Activated naive CD8-positive, alpha-beta T cell treated with anti-CD3 and anti-CD28 coated beads, Interleukin-2, amount 10 ng/mL, durations not matched to agents 7 days and 5 days (primary cell): ENCODE measurements around the gene PPP4R4. TPM values are rescaled to one million over a fixed set of nuclear protein-coding genes. Genes with fewer than 3 reads are reported as not detected.

Experiments used
- ATAC-seq: fragments of 150-1000 bp; cut with Tn5 transposase; one replicate; pipeline ENCODE4 v1.10.0; 2021; ENCODE audit warnings: low read depth, moderate library complexity
- POLR2A ChIA-PET: fragments of 350-600 bp; sonication (Branson Sonifier 250); formaldehyde crosslinking; loops from one replicate; lab custom pipeline; 2021; ENCODE audit warnings: antibody characterized with exemption; lab: Charles Lee
- DNase-seq: peaks from one replicate; pipeline ENCODE4 v3.0.0; 2021
- H3K27ac Mint-ChIP-seq: one replicate; pipeline ENCODE4 v1.8.0; 2022; ENCODE audit warnings: mild to moderate bottlenecking, mixed read lengths
- H3K27me3 Mint-ChIP-seq: one replicate; pipeline ENCODE4 v1.8.0; 2022; ENCODE audit warnings: mild to moderate bottlenecking, moderate library complexity, mixed read lengths
- H3K36me3 Mint-ChIP-seq: one replicate; pipeline ENCODE4 v1.8.0; 2021; ENCODE audit warnings: mild to moderate bottlenecking, mixed read lengths
- H3K4me1 Mint-ChIP-seq: one replicate; pipeline ENCODE4 v1.8.0; 2021; ENCODE audit warnings: mixed read lengths
- H3K4me3 Mint-ChIP-seq: one replicate; pipeline ENCODE4 v1.8.0; 2022; ENCODE audit warnings: mild to moderate bottlenecking, moderate library complexity, mixed read lengths
- H3K9me3 Mint-ChIP-seq: one replicate; pipeline ENCODE4 v1.8.0; 2021; ENCODE audit warnings: mixed read lengths
- total RNA-seq, 2 experiments: library from RNA; stranded (reverse); gene quantifications; one replicate each; pipeline ENCODE4 v1.2.3, GENCODE V29; 2021

Gene PPP4R4
- total RNA-seq, 2 experiments from 2014 or later, result 0.47 to 0.57 TPM

DNA sequence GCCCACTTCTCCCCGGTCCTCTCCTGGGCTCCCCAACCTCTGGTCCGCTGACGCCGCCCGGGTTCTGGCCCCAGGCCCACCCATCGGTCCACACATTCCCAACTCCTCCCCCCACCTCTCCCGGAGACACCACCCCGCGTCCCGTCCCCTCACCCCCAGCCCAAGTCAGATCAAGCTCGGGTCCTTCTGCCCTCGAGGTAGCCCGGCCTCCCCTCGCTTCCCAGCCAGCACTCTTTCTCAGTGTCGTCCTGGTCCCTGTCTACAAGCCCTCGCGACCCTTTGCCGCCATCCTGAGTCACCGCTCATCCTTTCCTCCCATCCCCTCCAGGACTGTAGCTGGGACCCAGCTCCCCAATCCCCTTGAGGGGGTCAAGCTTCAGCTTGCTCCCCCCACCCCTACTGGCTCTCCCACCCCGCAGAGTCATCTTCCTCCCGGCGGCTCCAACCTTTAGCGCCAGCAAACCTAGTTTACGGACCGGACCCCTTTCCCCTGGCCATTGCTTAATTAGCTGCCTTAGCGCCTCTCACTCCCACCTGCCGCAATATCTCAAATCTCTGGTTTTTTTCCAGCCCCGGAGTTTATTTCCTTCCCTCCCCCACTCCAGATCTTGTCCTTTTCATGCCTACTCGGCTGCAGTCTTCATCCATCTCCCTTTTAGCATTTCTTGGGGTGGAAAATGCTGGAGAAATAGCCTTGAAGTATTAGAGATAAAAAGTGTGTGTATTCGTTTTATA lies 1.1 kb downstream of the PPP4R4 start:
- no peaks in the 10 kb centered on the region for H3K9me3 Mint-ChIP-seq
- peaks cover 58% of the 10 kb centered on the region for H3K27me3 Mint-ChIP-seq
- no peak for ATAC-seq
- peak overlapping the region; percentile 77 for H3K4me3 Mint-ChIP-seq
- H3K36me3 Mint-ChIP-seq, result peaks cover 1% of the 10 kb centered on the region
- POLR2A ChIA-PET, result interaction anchor here (0.7 kb wide), 1 partner anchor 13 kb away, joined by 3 read pairs; no protein-coding TSS in a partner anchor
- H3K27ac Mint-ChIP-seq, result peak overlapping the region; percentile 43
- peaks cover 15% of the 10 kb centered on the region for H3K4me1 Mint-ChIP-seq
- DNase-seq, result no peak

DNA sequence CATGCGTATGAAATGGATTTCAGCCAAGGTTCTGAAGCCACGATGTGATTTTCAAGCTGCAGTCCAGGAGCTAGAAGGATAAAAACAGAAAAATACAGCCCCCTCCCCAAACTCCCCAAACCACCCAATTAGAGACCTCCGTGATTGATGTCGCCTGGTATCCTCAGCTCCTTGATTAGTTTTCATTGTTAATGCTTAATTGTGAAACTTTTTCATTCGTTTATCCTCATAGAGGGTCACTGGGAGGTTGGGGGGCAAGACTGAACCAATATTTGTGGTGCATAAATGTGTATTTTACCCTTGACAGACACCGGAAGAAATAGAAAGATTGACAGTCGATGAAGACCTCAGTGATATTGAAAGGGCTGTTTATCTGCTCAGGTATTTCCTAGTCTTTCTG lies 1.6 kb downstream of the PPP4R4 start:
- H3K27me3 Mint-ChIP-seq, result peaks cover 58% of the 10 kb centered on the region

DNA sequence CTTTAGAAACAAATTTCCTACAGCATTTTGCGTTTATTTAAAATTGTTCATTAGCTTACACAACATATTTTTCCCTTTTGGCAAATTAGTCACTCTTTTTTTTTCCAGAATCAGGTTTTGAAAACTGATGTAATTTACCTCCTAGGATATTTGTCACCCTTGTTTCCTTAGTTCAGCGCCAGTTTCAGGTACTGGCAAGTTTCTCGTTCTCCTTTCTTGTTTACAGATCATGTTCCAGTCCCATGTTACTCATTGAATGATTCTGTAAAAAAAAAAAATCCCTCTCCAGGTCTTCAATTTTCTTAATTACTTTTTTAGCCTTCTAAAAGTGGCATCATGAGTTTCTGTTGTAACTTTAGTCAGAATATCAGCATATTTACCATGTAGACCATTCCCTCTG lies 2.7 kb downstream of the PPP4R4 start:
- Mint-ChIP-seq H3K36me3 (peaks cover 1% of the 10 kb centered on the region), H3K27me3 (peaks cover 52% of the 10 kb centered on the region), H3K4me3 (no peak overlapping the region), H3K9me3 (no peaks in the 10 kb centered on the region), H3K27ac (no peak overlapping the region), H3K4me1 (peaks cover 22% of the 10 kb centered on the region)
- ATAC-seq, result no peak
- POLR2A ChIA-PET, result no interaction called here
- no peak for DNase-seq

More for the DNA sequence above, 1.6 kb downstream of the PPP4R4 start:
- peaks cover 19% of the 10 kb centered on the region for H3K4me1 Mint-ChIP-seq
- H3K9me3 Mint-ChIP-seq, result no peaks in the 10 kb centered on the region
- peaks cover 1% of the 10 kb centered on the region for H3K36me3 Mint-ChIP-seq
- H3K4me3 Mint-ChIP-seq, result peak overlapping the region; percentile 77
- ATAC-seq (no peak), DNase-seq (no peak)
- POLR2A ChIA-PET, result no interaction called here
- no peak overlapping the region for H3K27ac Mint-ChIP-seq

DNA sequence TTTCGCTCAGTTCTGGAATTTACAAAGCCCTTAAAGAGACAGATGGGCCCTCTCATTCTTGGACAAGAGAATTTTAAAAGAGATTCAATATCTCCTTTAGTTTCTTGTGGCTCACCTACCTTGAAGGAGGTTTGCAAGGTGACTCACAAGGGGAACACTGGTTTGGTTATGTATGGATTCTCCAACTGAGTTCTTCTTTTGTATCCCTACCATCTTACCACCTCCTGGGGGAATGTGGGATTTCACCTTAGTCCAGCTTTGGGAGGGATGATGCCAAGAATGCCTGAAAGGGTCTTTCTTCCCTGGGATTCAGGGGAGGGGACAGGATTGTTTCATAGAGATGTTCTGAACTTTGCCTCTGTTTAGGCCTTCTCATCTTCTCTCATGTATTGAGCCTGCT lies 3.7 kb downstream of the PPP4R4 start:
- no peak overlapping the region for H3K4me3 Mint-ChIP-seq
- POLR2A ChIA-PET, result no interaction called here
- no peak for DNase-seq
- ATAC-seq, result no peak
- peaks cover 1% of the 10 kb centered on the region for H3K36me3 Mint-ChIP-seq
- no peak overlapping the region for H3K27ac Mint-ChIP-seq
- peaks cover 42% of the 10 kb centered on the region for H3K27me3 Mint-ChIP-seq
- no peaks in the 10 kb centered on the region for H3K9me3 Mint-ChIP-seq
- H3K4me1 Mint-ChIP-seq, result peaks cover 22% of the 10 kb centered on the region

GRCh38 chr14:94179244-94179643 lies 5.1 kb downstream of the PPP4R4 start:
- H3K36me3 Mint-ChIP-seq, result no peaks in the 10 kb centered on the region
- H3K4me1 Mint-ChIP-seq, result peaks cover 16% of the 10 kb centered on the region
- H3K9me3 Mint-ChIP-seq, result no peaks in the 10 kb centered on the region
- H3K27ac Mint-ChIP-seq, result no peak overlapping the region
- H3K27me3 Mint-ChIP-seq, result peaks cover 43% of the 10 kb centered on the region
- POLR2A ChIA-PET, result no interaction called here
- H3K4me3 Mint-ChIP-seq, result no peak overlapping the region
- no peak for ATAC-seq
- DNase-seq, result no peak

DNA sequence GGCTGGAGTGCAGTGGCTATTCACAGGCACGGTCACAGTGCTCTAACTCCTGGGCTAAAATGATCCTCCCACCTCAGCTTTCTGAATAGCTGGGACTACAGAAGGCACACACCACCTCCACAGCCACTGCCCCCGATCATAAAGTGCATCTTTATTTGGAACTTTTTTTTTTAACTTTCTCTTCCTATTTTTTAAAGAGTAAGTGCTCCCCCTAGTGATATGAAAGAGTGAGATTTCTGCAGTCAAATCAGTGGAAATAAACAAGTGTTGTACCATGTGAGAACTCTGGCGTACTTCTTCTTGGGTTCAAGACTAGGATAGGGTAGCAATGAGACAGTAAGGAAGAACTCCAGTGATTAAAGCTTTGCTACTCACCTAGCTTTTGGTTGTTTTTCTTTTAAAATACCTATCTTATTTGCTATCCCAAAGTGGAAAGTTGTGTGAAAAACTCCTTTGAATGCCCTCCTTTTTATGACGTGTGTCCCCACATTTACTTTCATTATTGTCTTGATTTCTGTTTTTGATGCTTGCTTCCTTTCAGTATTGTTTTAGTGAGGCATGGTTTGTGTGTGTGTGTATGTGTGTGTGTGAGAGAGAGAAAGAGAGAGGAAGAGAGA lies 6.6 kb downstream of the PPP4R4 start:
- POLR2A ChIA-PET, result interaction anchor here (1.0 kb wide), 1 partner anchor 49 kb away, joined by 3 read pairs; no protein-coding TSS in a partner anchor
- peak overlapping the region; percentile 67 for H3K4me3 Mint-ChIP-seq
- no peaks in the 10 kb centered on the region for H3K36me3 Mint-ChIP-seq
- H3K27me3 Mint-ChIP-seq, result peaks cover 40% of the 10 kb centered on the region
- H3K27ac Mint-ChIP-seq, result peak overlapping the region; percentile 27
- H3K4me1 Mint-ChIP-seq, result peaks cover 10% of the 10 kb centered on the region
- ATAC-seq (peak; percentile 79), DNase-seq (no peak)
- H3K9me3 Mint-ChIP-seq, result no peaks in the 10 kb centered on the region

DNA sequence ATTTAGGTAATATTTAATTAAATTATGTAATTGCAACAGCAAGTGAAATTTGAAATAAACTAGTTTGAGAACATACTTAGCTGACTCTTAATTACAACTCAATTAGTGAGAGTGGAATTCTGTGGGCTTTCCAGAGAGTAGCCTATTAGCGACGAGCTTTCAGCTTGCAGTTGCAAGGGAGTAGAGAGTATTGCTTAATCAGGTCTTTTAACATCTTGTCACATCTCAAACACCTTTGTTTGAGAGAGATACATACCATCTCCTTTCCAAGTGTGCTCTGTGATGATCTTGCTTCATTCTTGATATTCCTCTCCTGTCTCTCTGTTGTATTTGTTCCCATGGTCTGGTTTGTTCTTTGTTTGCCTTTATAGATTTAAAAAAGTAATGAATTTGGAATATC lies 7.7 kb downstream of the PPP4R4 start:
- Mint-ChIP-seq H3K4me3 (no peak overlapping the region), H3K4me1 (peaks cover 7% of the 10 kb centered on the region), H3K27me3 (peaks cover 37% of the 10 kb centered on the region), H3K9me3 (no peaks in the 10 kb centered on the region), H3K27ac (no peak overlapping the region), H3K36me3 (no peaks in the 10 kb centered on the region)
- POLR2A ChIA-PET, result interaction anchor here (0.6 kb wide), 1 partner anchor 1015 kb away, joined by 3 read pairs; no protein-coding TSS in a partner anchor
- no peak for ATAC-seq
- DNase-seq, result no peak

DNA sequence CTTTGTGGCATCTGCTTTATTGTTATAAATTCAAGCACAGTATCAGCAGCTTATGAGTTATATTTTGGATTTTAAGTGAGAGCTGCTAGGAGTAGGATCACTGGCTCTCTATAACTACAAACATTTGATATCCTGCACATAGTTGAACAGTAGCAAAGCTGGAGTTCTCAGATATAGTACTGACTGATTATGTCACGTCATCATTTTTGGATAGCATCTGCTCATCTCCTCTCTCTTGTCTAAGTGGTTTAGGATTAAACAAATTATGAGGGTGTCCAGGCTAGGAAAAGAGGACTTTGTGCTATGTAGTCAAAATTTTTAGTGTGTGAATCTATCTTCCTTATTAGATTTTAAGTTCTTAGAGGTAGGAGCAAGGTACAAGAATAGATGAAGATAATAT lies 18.4 kb downstream of the PPP4R4 start:
- DNase-seq (no peak), ATAC-seq (no peak)
- Mint-ChIP-seq H3K27ac (no peak overlapping the region), H3K36me3 (no peaks in the 10 kb centered on the region), H3K4me1 (no peaks in the 10 kb centered on the region), H3K4me3 (no peak overlapping the region), H3K27me3 (peaks cover 33% of the 10 kb centered on the region), H3K9me3 (peaks cover 1% of the 10 kb centered on the region)
- POLR2A ChIA-PET, result no interaction called here

GRCh38 chr14:94193776-94194175 lies 19.7 kb downstream of the PPP4R4 start:
- ATAC-seq, result no peak
- no peaks in the 10 kb centered on the region for H3K36me3 Mint-ChIP-seq
- peaks cover 1% of the 10 kb centered on the region for H3K9me3 Mint-ChIP-seq
- no peak overlapping the region for H3K4me3 Mint-ChIP-seq
- H3K27ac Mint-ChIP-seq, result no peak overlapping the region
- H3K27me3 Mint-ChIP-seq, result peaks cover 31% of the 10 kb centered on the region
- no peaks in the 10 kb centered on the region for H3K4me1 Mint-ChIP-seq
- no peak for DNase-seq
- POLR2A ChIA-PET, result no interaction called here

DNA sequence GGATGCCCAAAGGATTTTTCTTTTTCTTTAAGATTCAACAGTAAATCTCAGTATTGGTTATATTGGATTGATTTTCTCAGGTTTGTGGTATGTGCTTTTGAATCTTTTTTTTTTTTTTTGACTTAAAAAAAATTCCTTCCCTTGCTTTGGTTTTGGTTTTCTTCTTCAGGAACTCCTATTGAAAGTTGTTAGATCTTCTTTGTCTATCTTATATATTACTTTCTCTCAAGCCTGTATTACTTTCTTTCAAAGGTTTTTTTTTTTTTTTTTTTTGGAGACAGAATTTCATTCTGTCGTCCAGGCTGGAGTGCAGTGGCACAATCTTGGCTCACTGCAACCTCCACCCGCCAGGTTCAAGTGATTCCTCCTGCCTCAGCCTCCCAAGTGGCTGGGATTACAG lies 21.9 kb downstream of the PPP4R4 start:
- Mint-ChIP-seq H3K27ac (no peak overlapping the region), H3K27me3 (peaks cover 26% of the 10 kb centered on the region), H3K4me1 (no peaks in the 10 kb centered on the region), H3K36me3 (no peaks in the 10 kb centered on the region), H3K9me3 (peaks cover 1% of the 10 kb centered on the region), H3K4me3 (no peak overlapping the region)
- ATAC-seq (no peak), DNase-seq (no peak)
- POLR2A ChIA-PET, result no interaction called here

DNA sequence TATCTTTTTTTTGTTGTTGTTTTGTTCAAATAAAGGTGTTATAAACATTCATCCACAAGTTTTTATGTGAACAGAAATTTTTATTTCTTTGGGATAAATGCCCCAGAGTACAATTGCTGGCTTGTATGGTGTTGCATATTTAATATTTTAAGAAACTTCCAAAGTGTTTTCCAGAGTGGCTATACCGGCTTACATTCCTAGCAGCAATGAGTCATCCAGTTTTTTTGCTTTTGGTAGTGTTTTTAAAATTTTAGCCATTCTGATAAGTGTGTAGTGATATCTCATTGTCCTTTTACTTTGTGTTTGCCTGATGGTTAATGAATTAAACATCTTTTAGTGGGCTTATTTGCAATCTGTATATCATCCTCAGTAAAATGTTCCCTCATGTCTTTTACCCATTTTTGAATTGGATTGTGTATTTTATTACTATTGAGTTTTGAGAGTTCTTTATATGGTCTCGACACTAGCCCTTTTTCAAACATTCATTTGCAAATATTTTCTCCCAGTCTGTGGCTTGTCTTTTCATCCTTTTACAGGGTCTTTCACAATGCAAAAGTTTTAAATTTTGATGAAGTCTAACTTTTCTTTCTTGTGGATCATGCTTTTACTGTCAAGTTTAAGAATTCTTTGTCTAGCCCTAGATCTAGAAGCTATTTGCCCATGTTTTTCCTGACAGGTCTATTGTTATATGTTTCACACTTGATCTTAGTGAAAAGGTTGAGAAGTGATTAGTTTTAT lies 29.5 kb downstream of the PPP4R4 start:
- no peaks in the 10 kb centered on the region for H3K4me1 Mint-ChIP-seq
- H3K9me3 Mint-ChIP-seq, result no peaks in the 10 kb centered on the region
- ATAC-seq (no peak), DNase-seq (no peak)
- POLR2A ChIA-PET, result no interaction called here
- H3K4me3 Mint-ChIP-seq, result no peak overlapping the region
- H3K27ac Mint-ChIP-seq, result no peak overlapping the region
- no peaks in the 10 kb centered on the region for H3K36me3 Mint-ChIP-seq
- peaks cover 38% of the 10 kb centered on the region for H3K27me3 Mint-ChIP-seq

- no peaks in the 10 kb centered on the region for H3K9me3 Mint-ChIP-seq
- no peak for DNase-seq
- no peak overlapping the region for H3K27ac Mint-ChIP-seq
- H3K4me1 Mint-ChIP-seq, result no peaks in the 10 kb centered on the region
- POLR2A ChIA-PET, result no interaction called here
- H3K36me3 Mint-ChIP-seq, result no peaks in the 10 kb centered on the region
- ATAC-seq, result no peak
- peaks cover 19% of the 10 kb centered on the region for H3K27me3 Mint-ChIP-seq
- no peak overlapping the region for H3K4me3 Mint-ChIP-seq
Measured at GRCh38 chr14:94213021-94213420, 38.9 kb downstream of the PPP4R4 start.

- no peak overlapping the region for H3K27ac Mint-ChIP-seq
- H3K36me3 Mint-ChIP-seq, result no peaks in the 10 kb centered on the region
- H3K4me3 Mint-ChIP-seq, result no peak overlapping the region
- no peaks in the 10 kb centered on the region for H3K4me1 Mint-ChIP-seq
- DNase-seq (no peak), ATAC-seq (no peak)
- peaks cover 17% of the 10 kb centered on the region for H3K27me3 Mint-ChIP-seq
- POLR2A ChIA-PET, result no interaction called here
- no peaks in the 10 kb centered on the region for H3K9me3 Mint-ChIP-seq
Measured at GRCh38 chr14:94213741-94214140, 39.6 kb downstream of the PPP4R4 start.
